IPS-18c (cell line): ENCODE data around the gene ESR1.
"Not testable (repeated sequence)": the region's sequence is repeated elsewhere in the genome, so short reads cannot be mapped to it uniquely, and the experiment has no call there.

ENCODE experiments used
- H3K4me3 ChIP-seq: 2 replicates; pipeline ENCODE4 v1.7.0; 2013; ENCODE audit warnings: low read depth, mild to moderate bottlenecking, low read length, moderate library complexity; ENCODE audit not compliant: insufficient read depth
- H3K9me3 ChIP-seq: one replicate; pipeline ENCODE4 v1.6.1; 2013; ENCODE audit warnings: mild to moderate bottlenecking, low read length, moderate library complexity; ENCODE audit not compliant: control insufficient read depth, insufficient read depth

The ESR1 gene

DNA sequence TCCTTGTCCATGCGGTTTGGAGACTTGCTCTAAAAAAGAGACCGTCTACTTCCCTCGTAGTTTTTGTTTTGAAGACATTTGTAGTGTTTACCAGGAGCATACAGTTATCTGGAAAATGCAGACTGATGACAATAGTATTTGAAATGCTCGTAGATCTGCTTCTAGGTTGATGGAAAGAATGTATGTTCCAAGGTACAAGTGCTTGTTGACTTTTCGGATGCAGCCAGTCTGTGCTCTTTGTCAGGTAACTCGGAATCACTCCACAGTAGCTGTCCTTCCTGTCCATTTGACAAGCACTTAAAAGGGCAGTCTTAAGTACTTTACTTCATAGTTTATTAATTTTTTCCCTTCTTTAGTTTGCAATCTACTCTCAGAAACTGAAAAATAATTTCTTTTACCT, 194.8 kb downstream of the ESR1 start:
- Histone ChIP-seq H3K4me3 (no peak overlapping the region), H3K9me3 (no peaks in the 10 kb centered on the region)

DNA sequence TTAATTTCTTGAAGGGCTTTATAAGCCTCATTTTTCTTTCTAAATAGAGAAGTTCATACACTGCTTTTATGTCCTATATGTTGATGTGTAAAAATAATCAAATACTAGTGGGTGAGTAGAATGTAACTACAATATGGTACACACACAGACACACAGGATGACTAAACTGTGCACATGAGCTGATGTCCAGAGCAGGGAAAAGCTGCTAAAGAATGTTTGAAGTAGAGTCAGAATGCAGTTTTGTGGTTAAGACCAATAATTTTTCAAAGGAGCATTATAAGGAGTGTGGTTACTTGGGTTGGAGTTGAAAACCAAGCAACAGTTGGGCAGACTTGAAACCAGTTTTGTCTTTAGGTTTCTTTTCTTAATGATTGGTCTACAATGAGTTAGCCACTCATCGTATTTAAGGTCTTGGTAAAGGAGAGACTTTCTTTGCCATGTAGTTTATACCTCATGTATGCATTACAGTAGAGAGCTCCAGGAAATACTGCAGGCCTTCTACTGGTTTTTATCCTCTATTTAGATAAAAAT, 196.6 kb downstream of the ESR1 start:
- Histone ChIP-seq H3K9me3 (no peaks in the 10 kb centered on the region), H3K4me3 (no peak overlapping the region)

DNA sequence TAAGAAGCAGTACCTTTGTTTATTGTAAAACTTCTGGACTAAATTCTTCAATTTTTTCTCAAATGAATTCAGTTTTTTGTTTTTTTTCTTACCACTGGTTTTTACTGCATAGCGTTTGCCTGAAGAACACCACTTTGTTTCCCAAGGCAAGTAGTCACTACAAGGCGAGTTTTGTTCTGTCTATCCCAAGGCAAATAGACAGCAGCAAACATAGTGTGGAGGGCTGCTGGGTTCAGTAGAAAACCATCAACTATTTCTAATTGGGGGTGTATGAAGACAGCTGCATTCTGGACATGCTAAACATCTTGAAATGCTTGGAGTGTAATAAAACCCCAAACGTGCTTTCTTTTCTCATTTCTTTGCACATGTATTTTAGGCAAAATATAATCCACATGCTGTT, 197.4 kb downstream of the ESR1 start:
- Histone ChIP-seq H3K4me3 (no peak overlapping the region), H3K9me3 (no peaks in the 10 kb centered on the region)

DNA sequence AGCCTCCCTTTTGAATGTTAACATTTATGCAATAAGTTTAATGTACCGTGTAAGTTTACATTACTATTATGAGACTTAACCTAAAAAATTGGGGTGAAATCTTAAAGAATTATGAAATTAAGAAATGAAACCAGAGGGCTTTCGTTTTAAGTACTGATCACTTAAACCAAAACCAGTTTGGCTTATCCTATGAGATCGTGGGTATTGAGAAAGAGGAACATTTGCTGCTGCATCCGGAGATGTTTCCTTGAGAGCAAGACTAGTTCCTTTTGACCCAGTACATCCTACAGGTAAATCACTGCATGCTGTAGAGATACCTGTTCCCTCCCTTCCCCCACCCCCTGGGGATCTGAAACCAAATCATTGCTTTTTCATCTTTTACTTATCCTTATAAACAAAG, 201.3 kb downstream of the ESR1 start:
- H3K4me3 ChIP-seq, result no peak overlapping the region
- no peaks in the 10 kb centered on the region for H3K9me3 ChIP-seq

DNA sequence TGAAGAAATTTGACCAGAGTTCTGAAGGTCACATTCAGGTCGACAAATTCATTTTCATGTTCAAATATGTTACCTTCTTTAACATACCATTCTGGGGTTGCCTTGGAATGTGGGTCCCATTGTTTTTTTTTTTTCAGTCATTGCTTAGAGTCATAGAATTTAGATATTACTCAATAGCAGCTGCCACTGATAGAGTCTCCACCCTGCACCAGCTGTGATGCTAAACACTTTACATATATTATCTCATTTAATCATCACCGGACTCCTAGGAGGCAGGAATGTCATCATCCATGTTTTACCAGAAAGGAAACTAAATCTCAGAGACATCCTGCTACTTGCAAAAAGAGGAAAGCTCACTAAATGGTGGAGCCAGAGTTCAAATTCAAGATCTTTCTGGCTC, 204.7 kb downstream of the ESR1 start:
- no peak overlapping the region for H3K4me3 ChIP-seq

DNA sequence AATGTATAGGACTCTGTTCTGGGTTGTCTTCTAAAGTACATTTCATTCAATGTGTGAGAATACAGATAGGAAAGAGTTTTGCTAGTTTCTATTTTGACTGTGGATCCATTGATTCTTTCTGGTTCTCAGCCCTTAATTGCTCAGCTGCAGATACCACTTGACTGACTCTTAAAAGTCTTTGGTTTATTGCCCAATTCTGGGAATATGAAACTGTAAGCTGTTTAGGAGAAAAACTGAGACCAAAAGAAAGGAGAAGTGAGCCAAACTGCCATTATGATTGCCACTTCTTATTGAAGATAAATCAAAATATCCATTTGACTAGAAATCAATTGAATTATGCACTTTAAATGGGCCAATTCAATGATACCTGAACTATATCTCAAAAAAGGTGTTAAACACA, 211.4 kb downstream of the ESR1 start:
- no peaks in the 10 kb centered on the region for H3K9me3 ChIP-seq
- H3K4me3 ChIP-seq, result no peak overlapping the region

More for the DNA sequence above, 204.7 kb downstream of the ESR1 start:
- H3K9me3 ChIP-seq, result no peaks in the 10 kb centered on the region

DNA sequence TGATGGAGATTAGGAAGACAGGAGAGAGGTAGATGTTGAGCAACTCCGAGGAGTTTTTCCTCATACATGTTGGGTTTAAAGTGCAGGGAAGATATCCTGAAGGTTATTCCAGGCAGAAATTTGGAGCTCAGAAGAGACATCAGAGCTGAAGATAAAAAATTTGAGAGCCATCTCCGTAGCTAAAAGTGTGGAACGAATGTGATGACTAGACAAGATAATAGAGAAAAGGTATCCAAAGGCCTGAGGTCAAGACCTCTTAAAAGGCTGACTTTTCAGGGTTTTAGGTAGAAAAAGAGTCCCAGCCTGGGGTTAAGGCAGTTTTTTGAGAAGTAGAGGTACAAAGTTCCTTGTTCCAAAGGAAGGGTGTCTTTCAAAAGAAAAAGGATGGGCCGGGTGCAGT, 214.8 kb downstream of the ESR1 start:
- Histone ChIP-seq H3K4me3 (no peak overlapping the region), H3K9me3 (no peaks in the 10 kb centered on the region)

DNA sequence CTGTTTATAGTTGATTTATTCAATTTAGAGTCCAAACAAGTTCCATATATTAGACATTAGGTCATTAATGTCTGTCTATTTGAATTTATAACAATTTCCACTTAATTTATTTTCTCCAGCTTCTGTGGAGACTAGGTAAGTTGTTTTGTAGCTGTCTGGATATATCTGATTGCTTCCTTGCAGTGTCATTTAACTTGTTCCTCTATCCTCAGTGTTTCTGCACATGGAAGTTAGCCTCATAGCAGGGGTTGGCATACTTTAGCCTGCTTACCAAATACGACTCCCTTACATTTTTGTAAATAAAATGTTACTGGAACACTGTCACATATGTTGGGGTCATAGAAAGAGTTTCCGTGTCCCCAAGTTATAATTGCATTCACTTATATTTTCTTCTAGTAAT, 216.1 kb downstream of the ESR1 start:
- H3K4me3 ChIP-seq, result no peak overlapping the region

DNA sequence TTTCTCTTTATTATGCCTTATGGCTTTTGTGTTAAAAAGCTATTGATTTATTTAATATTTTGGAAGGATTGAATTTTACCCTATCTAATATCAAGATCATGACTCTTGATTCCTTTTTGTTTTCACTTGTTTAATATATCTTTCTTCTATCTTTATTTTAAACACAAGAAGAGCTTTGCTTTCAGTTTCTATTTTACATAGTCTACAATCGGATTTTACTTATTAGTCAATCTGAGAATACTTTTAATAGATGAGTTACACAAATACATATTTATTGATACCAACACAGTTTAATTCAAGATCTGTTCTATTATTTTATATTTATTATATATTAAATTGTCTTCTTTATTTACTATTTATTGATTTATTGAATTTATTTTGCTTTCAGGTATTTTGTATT, 218.8 kb downstream of the ESR1 start:
- H3K4me3 ChIP-seq, result no peak overlapping the region
- no peaks in the 10 kb centered on the region for H3K9me3 ChIP-seq

More for the DNA sequence above, 216.1 kb downstream of the ESR1 start:
- H3K9me3 ChIP-seq, result no peaks in the 10 kb centered on the region

DNA sequence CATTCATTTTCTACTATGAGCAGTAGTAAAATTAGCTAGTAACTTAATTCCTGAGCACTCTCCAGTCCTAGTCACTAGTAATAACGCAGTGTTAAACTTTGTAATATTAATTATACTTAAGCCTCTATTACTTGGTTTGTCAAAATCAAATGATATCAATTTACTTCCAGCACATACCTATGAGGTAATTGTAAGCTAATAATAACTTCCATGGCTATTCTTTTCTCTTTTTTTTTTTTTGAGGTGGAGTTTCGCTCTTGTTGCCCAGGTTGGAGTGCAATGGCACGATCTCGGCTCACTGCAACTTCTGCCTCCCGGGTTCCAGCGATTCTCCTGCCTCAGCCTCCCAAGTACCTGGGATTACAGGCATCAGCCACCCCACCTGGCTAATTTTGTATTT, 219.3 kb downstream of the ESR1 start:
- H3K4me3 ChIP-seq, result not testable (repeated sequence)

DNA sequence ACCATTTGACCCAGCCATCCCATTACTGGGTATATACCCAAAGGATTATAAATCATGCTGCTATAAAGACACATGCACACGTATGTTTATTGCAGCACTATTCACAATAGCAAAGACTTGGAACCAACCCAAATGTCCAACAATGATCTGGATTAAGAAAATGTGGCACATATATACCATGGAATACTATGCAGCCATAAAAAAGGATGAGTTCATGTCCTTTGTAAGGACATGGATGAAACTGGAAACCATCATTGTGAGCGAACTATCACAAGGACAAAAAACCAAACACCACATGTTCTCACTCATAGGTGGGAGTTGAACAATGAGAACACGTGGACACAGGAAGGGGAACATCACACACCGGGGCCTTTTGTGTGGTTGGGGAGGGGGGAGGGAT, 226.3 kb downstream of the ESR1 start:
- not testable (repeated sequence) for H3K4me3 ChIP-seq, H3K9me3 ChIP-seq

More for the DNA sequence above, 219.3 kb downstream of the ESR1 start:
- not testable (repeated sequence) for H3K9me3 ChIP-seq

DNA sequence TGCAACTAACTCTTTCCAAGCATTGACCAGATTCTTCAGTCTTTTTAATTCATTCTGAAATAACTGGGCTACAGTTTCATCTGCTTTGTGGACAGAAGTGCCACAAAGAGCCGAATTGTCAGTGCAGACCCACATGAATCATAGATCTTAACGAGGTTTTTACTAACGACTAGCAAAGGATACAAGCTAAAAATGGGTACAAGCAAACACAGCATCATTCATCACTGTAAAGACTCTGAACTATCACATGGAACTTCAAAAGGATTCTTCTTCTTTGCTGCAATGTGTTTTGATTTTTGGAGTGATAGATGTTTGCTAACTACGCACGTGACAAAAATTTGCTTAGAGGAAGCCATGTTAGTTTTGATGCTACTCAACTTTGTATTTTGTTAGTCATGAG, 227.1 kb downstream of the ESR1 start:
- H3K9me3 ChIP-seq, result no peaks in the 10 kb centered on the region
- H3K4me3 ChIP-seq, result no peak overlapping the region

DNA sequence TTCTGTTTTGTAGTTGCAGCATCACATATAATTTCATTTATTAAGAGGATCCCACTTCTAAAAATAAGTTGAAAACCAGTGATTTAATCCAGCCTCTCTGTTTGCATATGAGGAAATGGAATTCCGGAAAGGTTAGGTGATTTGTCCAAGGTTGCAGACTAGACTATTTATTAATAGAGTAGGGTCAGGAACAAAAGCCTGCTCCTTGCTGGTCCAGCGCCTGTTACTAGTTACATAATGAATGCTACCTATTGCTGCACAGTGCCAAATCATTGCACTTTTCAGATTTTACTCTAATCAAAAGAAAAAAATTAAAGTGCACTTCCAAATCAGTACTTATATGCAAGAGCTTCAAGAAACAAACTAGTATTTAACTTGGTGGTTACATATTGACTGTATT, 238.6 kb downstream of the ESR1 start:
- H3K4me3 ChIP-seq, result no peak overlapping the region
- H3K9me3 ChIP-seq, result no peaks in the 10 kb centered on the region

DNA sequence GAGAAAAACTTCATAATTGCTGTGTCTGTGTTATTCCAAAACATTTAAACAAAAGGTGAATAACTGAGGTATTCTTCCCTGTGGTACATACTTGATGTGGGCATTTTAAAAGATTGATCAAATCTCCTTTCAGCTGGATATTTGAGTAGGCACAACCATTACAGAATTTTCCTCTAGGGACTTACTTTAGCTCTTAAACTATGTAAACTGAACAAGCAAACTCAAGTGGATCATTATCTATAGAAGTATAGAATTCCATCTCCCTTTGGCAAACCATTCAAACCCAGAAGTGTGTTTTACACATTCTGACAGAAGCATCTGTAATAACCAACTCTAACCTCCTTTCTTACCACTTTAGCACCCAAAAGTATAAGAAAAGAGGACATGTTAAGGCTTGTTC, 241.4 kb downstream of the ESR1 start:
- no peak overlapping the region for H3K4me3 ChIP-seq

DNA sequence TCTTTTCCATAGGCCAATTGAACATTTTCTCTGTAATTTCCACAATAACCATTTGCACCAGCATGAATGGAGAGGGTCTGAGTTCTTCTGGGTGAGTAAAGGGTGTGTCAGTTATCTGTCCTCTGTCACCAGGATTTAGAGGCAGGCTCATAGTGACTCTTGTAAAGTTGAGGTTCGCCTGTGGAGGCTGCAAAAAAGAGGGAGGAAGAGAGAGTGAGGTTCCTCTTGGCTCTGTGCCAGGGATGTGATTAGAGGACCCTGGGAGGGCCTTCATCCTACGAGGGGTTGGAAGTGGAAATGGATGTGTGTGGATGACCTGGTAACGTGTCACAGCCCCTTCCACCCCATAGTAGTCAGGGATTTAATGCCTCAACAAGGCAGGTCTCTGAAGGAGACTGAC, 242.0 kb downstream of the ESR1 start:
- no peaks in the 10 kb centered on the region for H3K9me3 ChIP-seq
- no peak overlapping the region for H3K4me3 ChIP-seq

More for the DNA sequence above, 241.4 kb downstream of the ESR1 start:
- no peaks in the 10 kb centered on the region for H3K9me3 ChIP-seq

DNA sequence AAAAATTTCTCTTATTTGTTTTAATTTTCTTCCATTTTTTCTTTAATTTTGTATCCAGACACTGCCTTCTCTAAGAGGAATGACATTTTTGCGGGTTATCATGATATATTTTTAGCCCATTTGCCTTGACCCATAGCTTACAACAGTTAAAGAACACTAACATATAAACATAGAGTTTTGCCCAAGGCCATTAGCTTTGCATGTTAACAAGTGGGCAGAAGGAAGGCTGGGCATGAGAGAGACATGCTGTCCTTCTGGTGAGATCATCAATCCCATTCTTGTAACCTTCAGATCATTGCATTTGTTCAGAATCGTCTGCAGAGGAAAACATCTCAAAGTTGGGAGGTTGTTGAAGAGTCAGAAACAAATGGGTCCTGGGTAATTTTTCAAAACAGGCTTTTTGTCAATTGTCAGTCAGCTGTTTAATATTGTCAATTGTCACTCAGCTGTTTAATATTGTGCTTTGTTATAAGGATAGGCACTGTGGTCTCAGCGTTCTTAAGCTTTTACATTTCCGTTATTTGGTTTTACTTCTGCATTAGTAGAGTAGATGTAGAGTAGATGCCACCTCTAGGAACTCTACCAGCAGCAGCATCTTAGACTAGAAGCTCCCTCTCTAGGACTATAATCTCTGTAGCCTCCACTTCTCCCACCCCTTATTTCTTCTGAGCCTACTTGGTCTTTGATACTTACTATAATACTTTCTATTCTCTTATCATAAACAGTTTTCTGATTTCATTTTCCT, 243.1 kb downstream of the ESR1 start:
- Histone ChIP-seq H3K9me3 (no peaks in the 10 kb centered on the region), H3K4me3 (no peak overlapping the region)

DNA sequence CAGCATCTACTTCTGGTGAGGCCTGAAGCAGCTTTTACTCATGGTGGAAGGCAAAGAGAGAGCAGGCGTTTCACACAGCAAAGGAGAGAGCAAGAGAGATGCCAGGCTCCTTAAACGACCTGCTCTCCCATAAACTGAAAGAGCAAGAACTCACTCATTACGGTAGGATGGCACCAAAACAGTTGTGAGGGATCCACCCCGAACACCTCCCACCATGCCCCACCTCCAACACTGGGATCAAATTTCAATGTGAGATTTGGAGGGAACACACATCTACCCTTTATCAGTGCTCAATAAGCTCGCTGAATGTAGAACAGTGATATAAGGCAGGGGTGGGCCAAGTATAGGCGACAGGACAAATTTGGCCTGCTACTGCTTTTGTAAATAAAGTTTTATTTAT, 244.6 kb downstream of the ESR1 start:
- H3K9me3 ChIP-seq, result no peaks in the 10 kb centered on the region

DNA sequence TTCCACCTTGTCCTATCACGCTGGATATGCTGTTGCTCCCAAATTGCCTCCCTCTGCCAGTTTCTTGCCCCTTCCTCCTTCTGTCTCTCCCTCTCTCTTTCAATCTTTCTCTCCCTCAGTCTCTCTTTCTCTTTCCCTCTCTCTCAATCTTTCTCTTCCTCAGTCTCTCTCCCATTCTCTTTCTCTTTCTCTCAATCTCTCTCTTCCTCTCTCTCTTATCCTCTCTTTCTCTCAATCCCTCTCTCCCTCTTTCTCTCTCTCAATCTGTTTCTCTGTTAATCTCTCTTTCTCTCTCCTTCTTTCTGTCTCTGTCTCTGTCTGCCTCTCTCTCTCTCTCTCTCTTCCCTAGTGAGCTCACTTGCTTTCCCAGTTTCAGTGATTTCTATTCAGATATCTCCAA, 245.8 kb downstream of the ESR1 start:
- Histone ChIP-seq H3K4me3 (no peak overlapping the region), H3K9me3 (no peaks in the 10 kb centered on the region)

More for the DNA sequence above, 244.6 kb downstream of the ESR1 start:
- no peak overlapping the region for H3K4me3 ChIP-seq

DNA sequence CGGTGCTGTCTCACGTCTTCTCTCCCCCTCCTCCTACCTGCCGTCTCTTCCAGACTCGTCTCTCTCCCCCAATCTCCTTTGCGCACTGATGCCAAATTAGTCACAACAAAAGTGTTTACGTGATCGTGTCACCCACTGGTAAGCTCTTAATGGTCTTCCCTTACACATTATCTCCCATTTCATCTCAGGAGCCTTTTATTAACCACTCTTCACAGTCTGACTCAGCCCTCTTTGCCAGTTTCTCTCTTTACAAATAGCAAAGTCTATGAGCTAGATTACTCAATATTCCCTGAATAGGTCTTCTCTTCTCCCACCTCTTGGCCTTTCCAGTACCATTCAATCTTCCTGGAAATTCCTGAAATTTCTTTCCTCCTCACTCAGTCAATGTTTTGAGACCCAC, 247.0 kb downstream of the ESR1 start:
- no peak overlapping the region for H3K4me3 ChIP-seq
- no peaks in the 10 kb centered on the region for H3K9me3 ChIP-seq
